Renal cortex interstitium (tissue), 11 donors: Measurements from ENCODE around the gene C6orf136. TPM values are rescaled to one million over a fixed set of nuclear protein-coding genes. Genes with fewer than 3 reads are reported as not detected.
"Not testable (repeated sequence)": the region's sequence is repeated elsewhere in the genome, so short reads cannot be mapped to it uniquely, and the experiment has no call there.

ENCODE experiments used
- DNase-seq, 11 donors: peaks; one replicate each; pipeline ENCODE4 v3.0.0-alpha.2; 2013; ENCODE audit warnings: low read depth in 9 of 11, low spot score in 4 of 11; ENCODE audit errors: extremely low read depth in 1 of 11
- polyA plus RNA-seq, 3 donors: library from polyadenylated mRNA; unstranded; fragments of 120-200 nt; gene quantifications; one replicate each; pipeline ENCODE4 v1.2.1, GENCODE V29; 2013; ENCODE audit not compliant: insufficient read length in 3 of 3

The C6orf136 gene
- polyA plus RNA-seq, 3 donors: 18.2 to 29.8 (median 18.6) TPM

DNA sequence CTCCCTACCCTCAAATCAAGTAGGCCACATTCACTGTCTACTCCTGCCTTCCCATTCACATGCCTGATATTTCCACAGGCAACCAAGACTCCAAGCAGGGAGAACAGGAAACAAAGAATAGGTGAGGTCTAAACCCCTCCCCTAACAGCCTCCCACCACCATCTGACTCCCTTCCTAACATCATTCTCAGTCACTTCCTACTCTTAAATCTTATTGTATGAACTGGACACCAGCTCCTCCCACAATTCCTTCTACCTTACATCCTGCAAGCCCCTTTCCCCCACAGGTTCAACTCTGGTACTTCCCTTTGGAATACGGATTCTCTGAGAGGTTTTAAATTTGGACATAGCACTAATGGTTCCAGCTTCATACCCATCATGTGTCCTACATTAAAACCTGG lies 944 bp upstream of the C6orf136 start:
- no peak for DNase-seq

DNA sequence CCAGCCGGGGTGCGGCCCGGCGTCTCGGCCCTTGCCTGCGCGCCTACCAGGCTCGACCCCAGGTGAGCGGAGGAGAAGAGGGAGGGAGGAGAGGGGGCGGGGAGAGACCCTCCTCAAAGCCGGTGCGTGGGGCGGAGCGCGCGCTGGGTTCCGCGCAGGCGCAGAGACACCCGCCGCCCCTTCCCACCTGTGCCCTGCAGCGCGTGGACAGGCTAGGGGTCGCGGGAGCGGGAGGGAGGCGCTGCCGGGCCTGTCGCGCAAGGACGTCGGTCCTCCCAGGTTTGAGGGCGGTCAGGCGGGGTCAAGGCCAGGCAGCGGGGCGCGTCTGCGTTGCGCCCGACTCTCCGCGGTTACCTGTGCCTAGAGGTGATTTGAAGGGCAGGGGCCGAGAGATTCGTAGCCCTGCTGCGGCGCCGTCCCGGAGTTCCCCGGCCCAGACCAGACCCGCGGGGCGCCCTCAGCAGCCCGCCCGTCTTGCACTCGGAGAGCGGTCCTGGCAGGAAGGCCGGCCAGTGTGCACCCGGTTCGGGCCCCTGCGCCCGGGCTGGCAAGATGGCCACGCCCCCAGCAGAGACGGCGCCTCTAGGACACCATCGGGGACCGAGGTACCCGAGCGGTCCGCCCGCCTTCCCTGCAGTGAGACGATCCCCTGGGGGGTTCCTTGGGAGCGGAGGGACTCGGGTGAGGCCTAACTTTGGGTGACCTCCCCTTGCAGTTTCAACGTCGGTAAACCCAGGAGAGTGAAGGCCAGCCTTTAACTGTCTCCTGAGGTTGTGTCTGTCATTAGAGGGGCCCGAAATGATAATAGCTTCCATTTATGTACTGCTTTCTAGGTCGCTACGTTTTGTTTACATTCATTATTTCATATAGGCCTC lies 546 bp downstream of the C6orf136 start:
- DNase-seq: peak in 8 of 11 donors; percentile 42 to 76 (median 58)

DNA sequence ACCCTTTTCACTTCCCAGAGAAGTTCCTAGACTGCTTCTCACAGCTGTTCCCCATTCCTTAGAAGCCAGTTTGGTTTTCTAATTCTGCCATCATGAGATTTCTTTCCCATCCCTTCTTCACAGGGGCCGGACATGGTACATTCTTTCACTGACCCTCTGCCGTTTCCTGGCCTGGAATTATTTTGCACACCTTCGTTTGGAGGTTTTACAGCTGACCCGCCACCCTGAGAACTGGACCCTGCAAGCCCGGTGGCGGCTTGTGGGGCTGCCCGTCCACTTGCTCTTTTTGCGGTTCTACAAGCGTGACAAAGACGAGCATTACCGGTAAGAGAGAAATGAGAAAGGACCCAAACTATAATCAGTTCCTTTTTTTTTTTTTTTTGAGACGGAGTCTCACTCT lies 4.2 kb downstream of the C6orf136 start:
- no peak for DNase-seq

GRCh38 chr6:30654798-30655742 lies 8.1 kb downstream of the C6orf136 start:
- no peak for DNase-seq

- DNase-seq: no peak
Observed at GRCh38 chr6:30655743-30656094, 8.8 kb downstream of the C6orf136 start.

DNA sequence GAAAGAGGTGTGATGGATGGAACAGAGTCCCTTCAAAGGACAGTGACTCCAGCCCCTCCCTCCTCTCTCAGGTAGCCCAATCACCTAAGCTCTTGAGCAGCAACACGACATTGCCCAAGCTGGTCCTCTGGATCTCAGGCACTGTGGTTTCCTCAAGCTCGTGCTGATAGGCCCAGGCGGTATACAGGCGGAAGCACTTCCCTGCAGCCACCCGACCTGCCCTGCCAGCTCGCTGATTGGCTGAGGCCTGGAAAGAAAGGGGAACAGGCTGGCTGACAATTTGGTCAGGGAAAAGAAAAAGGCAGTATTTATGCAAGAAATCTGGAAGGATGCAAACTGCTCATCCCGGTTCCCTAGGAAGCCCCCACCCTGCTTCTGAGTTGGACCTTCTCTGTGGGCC lies 9.6 kb downstream of the C6orf136 start:
- DNase-seq: no peak

GRCh38 chr6:30657454-30657853 lies 10.5 kb downstream of the C6orf136 start:
- DNase-seq: peak in 1 of 11 donors; percentile 23

- not testable (repeated sequence) for DNase-seq
Observed at GRCh38 chr6:30657922-30658321, 11.0 kb downstream of the C6orf136 start.

DNA sequence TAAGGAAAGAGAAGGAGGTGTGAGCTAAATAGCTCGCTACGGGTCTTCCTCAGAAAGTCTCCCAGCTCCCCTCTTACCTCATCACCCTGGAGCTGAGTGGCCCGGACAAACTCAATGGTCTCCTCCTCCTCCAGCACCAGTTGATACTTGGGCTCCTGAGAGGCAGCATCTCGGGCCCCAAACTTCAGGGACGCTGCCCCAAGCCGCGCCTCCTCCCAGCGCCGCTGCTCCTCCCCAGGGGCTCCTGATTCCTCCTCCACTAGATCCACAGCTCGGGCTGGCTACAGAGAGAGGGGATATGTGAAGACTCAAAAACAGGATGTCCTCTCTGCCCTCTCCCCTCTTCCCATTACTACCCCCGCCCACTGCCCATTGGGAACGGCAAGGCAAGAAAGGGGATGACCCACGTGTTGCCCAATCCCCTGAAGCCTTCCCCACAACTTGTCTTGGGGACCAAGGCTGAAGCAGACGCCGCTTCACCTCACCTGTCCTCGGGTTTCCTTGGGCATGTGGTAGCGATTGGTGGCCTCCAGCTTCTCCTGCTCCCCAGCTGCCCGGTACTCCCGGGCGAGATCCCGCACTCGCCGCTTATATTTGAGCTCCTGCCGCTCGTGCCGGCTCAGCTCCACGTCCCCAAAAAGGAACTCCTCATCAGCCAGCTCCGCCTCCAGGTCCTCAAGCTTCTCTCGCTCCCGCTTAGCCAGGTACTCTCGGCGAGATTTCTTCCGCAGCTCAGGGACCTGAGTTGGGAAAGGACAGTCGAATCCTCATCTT lies 18.2 kb downstream of the C6orf136 start:
- DNase-seq: no peak

DNA sequence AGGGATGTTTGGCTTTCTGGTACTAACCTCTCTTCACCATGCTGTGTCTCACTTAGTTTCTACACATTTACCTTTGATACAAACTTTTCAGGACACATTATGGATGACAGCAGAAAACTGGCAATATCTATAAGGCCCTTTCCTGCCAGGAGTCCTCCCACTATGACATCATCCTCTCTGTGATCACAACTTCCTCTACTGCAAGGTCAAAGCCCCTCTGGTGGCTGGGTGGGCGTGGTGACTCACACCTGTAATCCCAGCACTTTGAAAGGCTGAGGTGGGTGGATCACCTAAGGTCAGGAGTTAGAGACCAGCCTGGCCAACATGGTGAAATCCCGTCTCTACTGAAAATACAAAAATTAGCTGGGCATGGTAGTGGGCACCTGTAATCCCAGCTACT lies 19.4 kb downstream of the C6orf136 start:
- not testable (repeated sequence) for DNase-seq

GRCh38 chr6:30670760-30671527 lies 24.0 kb downstream of the C6orf136 start:
- DNase-seq: no peak

GRCh38 chr6:30672445-30673253 lies 25.7 kb downstream of the C6orf136 start, which contains the start of gene DHX16:
DHX16 (minus strand) TSS chr6:30673006; CDS start chr6:30672841, 165 bp downstream.
- DNase-seq: peak; percentile 95 to 98 (median 97)

DNA sequence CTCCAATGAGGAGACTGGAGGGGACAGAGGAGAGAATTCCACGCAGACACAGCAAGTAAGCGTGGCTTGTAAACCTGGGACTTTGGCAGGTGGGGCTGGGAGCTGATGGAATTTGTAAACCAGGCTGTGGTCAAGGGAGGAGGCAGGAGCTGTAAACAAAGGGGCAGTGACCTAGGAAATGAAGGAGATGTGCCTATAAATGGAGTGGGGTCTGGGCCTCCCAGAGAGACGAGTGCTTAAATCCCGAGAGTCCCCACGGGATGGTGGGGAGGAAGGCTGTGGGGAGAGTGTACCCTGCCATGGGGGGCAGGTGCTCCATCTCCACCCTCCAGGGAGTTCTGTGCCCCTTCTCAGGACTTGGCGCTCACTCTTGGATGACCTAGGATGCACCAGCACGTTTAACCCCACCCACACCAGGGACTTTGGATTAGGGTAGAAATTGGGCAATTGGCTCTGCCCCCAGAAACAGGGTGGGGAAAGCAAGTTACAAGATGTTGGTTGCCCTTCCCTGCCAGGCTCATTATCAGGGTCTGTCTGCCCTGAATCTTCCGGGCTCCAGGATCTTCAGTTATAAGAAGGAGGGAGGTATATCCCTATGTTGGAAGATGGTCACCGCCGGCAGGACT lies 29.8 kb downstream of the C6orf136 start:
- DNase-seq: no peak

DNA sequence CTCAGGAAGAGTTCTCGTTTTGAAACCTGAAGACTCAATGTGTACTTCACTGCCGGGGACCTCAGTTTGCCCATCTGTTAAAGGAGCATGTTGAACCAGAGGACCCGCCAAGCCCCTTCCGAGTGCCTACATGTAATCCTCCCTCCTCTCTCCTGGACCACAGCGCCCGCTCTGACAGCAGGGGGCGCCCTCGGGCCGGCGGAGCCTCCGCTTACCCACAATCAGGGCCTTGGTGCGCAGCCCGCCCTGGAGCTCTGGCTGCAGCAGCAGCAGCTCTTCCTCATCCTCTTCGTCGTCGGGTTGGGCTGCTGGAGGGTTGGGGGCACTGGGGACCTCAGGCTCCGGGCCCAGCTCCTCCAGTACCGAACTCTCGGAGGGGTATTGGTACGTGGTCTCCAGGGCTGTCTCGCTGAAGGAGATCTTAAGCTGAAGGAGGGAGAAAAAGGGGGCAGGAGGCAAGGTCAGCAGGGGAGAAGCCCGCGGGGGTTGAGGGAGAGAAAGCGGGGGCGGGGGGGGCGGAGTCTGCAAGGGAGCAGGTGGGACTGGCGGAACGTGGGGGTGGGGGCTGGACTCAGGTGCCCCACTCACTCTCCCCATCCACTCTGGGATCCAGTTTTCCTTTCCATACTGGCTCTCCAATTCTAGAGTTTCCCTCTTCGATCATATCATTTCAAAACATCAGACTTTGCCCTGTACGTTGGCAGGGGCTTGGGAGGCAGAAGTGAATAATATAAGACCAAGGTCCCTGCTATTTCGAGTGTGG lies 32.2 kb downstream of the C6orf136 start:
- DNase-seq: peak in 5 of 11 donors; percentile 59 to 78 (median 74)

GRCh38 chr6:30679765-30680535 lies 33.0 kb downstream of the C6orf136 start:
- no peak for DNase-seq

GRCh38 chr6:30681766-30682142 lies 34.8 kb downstream of the C6orf136 start:
- no peak for DNase-seq
